HG03558 (cell line): ENCODE results near the gene BDKRB2.

Source experiments
- ATAC-seq: cut with Tn5 transposase; IDR thresholded peaks from one replicate; pipeline ENCODE4 v1.9.1; 2021; ENCODE audit warnings: moderate number of reproducible peaks; ENCODE audit not compliant: unreplicated experiment; ENCODE audit errors: extremely low read depth

BDKRB2 gene

DNA sequence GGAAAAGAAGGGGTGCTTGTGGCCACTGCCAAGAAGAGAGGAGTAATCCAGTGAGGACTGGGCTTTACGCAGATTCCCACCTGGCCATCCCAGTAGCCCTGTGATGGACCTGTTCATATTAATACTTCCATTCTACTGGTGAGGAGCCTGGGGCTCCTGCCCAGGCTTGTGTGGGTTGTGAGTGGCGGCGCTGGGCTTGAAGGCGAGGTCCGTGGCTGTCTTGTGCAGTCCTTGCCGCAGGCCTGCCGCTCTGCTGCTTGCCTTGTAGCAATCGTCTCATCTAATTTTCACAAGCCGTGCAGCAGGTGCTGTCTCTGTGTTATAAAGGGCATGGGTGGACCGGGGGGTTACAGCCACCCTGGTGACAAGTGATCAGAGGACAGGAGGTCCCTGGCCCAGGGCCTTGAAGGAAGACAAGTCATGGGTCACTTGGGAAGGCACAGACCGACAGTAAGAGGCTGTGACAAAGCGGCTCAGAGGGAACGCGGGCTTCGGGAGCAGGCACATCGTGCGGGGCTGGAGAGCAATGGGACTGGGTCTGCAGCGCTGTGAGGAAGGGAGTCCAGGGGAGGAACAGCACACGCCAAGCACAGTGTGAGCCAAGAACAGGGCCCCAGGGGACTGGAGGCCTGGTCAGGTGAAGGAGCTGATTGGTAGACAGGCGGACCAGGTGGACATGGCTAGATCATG lies 7.3 kb upstream of the BDKRB2 start:
- no peak for ATAC-seq

DNA sequence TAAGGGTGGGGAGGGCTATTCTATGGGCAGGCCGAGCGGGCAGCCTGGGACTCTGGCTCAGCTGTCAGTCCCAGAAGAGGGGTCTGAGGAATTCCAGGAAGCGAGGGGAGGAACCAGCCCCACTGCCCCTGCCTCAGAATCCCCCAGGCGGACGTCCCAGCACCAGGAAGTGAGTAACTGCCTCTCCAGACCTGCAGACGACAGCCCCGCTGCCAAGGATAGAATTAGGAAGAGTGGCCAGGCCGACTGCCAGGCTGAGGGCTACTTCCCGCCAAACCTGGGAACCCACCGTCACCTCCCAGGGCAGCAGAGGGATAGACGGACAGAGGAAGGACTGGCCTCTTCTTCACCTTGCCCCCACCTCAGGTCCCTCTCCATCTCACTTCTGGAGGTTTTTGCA lies 6.7 kb upstream of the BDKRB2 start:
- ATAC-seq = no peak

DNA sequence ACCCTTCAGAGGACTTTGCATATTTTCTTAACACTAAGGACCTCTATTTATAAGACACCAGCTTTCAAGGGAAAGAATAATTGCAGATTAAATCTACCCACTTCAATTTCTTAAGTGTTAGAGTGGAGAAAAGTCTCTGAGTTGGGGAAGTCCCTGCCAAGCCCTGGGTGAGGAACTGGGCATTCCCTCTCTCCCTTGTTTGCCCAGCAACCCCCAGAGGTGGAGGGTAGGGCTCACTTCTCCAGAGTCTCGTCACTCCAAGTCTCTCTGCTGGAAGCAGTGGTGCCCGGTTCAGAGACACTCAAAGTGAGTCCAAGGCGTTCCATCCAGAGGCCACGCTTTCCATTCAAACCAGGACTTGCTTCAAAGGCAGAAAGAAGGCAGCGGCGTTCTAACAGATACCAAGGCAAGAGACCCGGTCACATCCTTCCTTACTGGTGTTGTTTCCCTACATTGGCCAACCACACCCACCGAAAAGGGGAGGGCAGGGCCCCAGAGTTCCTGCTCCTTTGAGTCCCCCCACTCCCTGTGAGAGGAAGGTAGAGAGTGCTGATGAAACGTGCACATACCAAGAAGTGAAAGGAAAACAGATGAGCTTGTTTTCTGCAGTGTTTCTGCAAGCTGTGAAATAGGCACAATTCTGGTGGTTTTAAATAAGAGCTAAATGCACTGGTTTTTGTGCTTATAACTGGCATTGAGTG lies 6.1 kb upstream of the BDKRB2 start:
- ATAC-seq = no peak

DNA sequence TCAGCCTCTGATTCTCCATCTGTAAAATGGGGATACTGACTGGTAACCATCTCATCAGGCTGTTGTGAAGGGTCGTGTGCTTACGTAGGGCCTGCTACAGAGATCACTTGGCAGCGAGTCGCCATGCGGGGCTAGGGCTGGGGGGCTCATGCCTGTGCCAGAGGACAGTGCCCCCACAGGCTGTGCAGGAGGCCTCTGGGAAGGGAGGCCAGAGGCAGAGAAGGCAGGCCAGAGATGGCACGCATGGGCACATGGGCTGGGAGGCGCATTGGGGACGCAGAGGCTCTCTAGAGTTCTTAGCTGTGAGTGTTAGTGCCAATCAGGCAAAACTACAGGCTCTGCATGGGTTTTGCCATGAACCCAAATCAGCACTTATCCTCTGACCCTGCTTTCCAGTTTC lies 3.5 kb upstream of the BDKRB2 start:
- no peak for ATAC-seq

DNA sequence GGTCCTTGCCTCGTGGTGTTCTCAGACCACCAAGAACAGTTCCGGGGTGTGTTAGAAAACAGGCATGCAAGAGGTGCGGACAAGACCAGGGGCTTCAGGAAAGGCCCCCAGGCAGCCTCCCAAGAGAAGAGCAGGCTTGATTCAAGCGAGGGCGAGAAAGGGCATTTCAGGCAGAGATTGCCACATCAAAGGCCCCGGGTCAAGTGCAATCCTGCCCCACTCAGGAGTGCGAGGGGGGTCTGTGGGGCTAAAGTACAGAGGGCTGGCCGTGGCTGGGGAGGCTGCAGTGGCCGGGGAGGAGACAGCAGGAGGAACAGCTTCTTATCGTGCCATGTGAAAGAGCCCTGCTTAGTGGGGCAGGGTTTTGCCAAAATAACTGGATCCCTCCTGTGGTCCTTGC lies 2.7 kb upstream of the BDKRB2 start:
- ATAC-seq = no peak

DNA sequence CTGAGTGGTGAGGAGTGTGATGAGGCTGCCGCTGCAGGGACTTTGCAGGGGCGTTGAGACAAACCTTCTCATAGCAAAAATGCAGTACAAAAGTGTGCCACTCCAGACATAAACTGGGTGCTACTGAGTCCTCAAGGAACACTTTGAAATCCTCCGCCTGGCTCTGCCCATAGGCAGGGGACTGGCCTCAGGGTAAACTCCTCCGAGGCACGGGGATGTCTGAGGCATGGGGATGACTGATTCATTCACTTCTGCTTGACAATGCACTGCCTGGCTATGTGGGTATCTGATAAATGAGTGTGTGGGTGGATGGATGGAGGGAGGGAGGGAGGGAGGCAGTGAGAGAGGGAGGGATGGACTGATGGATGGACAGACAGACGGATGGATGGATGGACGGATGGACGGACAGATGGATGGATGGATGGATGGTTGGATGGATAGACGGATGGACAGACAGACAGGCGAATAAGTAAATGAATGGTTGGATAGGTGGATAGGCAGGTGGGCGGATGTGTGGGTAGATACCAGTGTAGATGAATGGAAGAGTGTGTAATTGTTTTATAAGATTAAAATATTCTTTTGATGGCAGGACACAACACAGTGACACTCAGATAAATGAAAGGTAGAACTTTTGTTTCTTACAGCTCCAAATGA lies 2.1 kb upstream of the BDKRB2 start:
- no peak for ATAC-seq

DNA sequence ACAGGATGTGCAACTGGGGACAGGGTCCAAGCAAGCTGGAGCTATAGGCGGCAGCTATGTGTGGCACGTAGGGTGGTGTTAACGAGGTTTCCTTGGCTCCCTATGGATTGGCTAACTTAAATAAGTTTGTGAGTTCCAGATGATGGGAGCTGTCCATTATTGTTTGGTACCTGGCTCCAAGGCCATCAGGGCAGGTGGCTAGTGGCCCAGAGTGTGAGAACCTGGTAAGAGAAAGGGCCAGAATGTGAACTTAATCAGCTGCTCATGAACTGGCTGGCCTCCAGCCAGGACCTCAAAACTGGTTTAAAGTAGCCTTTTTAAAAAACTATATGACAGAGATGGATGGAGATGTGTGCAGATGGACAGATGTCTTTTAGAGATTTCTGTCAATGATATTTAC lies 1.5 kb upstream of the BDKRB2 start:
- ATAC-seq = no peak

DNA sequence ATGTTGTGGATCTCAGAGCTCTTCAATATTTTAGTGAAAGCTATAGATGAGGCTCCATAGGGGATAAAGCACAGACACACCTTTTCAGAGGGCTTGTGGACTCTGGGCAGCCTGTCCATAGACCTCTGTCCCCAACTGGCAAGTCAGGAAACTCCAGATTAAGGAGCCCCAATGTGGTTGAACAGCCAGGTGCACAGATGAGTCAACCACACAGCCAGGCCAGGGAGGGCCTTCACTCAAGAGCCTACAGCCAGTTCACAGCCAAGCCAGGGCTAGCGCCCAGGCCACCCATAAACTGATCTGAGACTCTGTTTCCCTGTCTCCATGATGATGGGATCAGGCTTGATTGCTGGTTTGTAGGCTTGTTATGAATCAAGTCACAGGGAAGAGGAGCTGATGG lies 1.0 kb upstream of the BDKRB2 start:
- ATAC-seq = no peak

DNA sequence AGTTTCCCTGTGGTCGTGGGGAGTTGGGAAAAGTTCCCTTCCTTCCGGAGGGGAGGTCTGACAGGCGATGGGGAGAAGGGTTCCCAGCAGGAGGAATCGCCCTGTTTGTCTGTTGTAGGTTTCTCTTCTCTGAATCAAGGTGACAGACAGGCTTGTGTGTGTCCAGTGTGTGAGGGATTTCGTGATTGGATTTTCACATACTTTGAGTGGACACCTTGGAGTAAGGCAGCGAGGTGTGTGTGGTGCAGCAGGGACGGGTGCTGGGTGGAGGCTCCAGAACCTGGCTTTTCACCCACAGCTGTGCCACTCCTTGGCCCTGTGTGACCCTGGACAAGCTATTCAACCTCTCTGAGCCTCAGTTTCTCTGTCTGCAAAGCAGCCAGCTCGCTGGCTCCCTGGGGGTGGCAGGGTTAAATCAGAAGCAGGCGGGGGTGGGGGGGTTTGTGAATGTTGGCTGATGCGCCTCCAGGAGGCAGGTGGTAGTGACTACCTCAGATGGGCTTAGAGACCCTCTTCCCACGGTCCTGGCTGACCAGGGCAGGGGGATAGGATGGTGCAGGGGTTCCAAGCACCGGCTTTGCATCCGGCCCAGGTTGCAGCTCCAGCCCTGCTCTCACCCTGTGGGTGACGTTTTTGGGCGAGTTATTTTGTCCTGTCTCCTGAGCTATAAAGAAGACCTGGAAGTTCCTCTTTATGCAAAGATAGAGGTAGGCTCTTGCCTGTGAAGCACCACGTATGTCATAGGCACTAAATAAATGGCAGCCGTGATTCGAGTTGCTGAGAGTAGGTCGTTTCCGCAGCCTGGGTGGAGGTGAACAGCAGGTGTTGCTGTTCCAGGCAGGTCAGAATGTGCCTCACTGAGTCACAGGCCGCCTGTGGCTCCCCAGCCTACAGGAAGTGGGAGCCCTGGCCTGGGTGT lies 679 bp downstream of the BDKRB2 start:
- no peak for ATAC-seq

DNA sequence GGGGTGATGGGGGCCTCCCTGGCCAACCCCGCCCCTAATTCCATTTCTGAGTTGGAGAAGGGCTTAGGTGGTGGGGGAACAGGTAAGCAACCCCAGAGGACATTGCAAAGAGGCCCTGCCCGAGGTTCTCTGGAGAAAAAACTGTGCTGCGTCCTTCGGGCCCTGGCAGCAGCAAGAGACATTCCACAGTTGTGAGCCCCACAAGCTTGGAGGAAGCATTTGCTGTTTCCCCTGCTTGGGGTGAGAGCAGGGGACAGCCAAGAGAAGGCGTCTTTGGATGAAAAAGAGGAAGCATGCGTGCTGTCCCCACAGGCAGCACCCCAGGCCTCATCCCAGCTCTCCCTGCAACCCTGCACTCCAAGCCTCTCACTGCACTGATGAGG lies 1.3 kb downstream of the BDKRB2 start:
- ATAC-seq = no peak

DNA sequence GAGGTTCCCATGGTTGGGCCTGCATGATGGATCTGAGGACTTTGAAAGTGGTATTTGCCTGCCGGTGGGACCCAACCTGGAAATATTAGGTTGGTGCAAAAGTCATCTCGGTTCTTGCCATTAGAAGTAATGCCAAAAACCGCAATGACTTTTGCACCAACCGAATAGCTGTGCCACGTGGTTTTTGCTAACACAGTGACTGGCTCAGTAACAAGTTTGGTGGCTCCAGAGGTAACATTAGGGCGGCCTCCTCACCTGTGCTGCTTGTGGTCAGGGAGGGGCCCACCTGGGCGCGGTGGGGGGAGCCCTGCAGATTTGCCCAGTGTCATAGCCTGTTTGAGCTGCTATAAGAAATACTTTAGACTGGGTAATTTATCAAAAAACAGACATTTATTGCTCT lies 1.8 kb downstream of the BDKRB2 start:
- no peak for ATAC-seq

DNA sequence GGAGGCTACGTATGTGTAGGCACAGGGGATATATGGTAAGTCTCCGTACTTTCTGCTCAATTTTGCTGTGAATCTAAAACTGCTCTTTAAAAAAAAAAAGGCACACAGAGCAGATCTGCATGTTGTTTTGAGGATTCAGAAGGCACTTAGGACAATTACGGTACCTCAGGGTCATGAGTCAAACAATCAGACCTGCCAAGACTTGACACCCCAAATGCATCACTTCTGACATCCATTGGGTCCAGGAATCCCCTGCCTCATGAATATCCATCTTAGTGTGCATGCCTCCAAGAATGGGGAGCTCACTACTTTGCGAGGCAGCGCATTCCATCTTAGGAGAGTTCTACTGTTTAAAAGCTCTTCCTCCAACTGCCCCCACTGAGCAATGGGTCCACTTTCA lies 3.0 kb downstream of the BDKRB2 start:
- ATAC-seq = no peak

DNA sequence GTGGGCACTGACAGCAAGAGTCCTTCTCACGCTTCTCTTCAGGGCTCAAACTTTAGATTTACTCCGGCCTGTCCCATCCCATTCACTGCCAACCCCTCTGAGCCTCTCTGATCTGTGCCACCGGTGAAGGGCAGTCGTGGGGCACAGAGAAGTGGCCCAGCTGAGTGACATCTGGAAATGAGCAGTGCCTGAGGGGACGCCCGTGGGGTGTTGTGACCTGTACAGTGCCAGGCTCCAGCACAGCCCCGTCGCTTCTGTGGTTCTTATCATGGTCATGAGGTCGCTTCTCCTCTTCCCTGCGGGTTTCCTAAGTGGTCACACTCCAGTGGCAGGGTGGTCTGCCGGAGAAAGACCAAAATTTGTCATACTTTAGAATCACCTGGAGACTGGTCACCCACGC lies 4.1 kb downstream of the BDKRB2 start:
- no peak for ATAC-seq

DNA sequence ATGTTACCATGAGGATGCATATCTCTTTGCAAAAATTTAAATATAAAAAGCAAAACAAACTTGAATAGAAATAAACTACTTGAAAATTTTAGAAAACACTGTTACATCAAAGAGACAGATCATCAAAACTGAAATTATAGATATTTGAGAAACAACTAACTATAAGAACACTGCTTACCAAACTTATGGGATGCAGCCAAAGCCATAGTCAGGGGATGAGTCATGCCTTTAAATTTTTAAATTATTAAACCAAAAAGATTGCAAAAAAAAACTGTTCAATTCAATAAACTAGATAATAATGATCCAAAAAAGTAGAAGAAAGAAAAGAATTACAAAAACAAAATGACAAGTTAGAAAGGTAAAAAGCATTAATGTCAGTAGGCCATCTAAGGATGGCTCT lies 7.5 kb downstream of the BDKRB2 start:
- ATAC-seq = no peak

DNA sequence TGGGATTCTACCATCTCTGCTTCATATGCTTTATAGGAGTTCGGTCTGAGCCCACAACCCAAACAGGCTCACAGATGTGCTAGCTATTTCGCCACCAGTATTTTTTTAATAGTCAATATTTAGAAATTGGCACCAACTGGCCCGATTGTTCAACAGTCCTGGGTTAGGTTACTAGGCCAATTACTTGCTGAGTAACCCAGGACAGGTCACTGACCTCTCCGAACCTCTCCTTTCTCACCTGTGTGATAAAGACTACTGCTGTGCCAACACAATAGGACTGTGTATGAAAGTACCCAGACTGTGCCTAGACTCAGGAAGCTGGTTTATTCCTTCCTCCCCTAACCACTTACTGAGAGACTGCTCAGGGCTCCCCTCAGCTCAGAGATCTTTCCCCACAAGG lies 8.3 kb downstream of the BDKRB2 start:
- no peak for ATAC-seq

DNA sequence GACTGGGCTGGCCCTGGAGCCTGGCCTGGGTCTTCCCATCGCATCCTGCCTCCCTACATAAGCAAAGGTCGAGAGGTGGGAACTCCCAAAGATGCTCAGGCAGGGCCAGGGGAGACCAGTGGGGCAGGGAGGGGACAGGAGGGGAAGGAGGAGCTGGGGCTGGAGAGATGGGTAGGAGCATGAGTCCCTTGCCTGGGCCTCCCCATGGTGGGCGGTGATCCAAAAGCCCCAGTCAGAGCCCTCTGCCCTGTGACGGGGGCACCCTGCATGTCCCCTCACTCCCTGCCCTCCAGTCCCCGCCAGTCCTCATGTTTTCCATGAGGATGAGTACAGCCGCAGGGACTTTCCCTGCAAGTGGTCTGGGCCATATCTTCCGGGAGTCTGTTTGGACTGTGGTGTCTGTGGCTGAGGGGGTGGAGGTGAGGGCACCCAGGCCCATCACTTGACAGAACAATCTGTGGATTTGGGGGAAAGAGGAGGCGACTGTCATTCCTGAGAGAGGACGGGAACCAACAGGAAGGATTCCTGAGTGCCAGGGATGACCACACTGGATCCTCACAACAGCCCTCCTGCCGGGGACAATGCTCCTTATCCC lies 9.3 kb downstream of the BDKRB2 start:
- no peak for ATAC-seq

DNA sequence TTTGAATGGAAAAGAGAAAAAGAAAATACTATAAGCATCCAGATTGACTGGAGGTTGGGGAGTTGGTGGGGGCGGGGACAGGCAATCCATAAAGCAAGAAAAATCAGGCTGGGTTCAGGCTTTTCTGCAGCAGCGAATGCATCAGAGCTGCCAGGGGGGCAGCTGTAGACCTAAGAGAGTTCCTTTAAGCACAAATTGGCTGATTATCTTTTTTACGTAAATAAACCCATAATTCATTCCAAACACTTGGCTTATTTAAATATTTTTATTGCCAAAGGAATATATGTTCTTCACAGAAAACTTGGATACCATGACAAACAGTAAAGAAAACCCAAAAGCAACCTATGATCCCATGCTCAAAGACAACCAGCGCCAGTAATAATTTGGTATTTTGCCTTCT lies 10.2 kb downstream of the BDKRB2 start:
- no peak for ATAC-seq

DNA sequence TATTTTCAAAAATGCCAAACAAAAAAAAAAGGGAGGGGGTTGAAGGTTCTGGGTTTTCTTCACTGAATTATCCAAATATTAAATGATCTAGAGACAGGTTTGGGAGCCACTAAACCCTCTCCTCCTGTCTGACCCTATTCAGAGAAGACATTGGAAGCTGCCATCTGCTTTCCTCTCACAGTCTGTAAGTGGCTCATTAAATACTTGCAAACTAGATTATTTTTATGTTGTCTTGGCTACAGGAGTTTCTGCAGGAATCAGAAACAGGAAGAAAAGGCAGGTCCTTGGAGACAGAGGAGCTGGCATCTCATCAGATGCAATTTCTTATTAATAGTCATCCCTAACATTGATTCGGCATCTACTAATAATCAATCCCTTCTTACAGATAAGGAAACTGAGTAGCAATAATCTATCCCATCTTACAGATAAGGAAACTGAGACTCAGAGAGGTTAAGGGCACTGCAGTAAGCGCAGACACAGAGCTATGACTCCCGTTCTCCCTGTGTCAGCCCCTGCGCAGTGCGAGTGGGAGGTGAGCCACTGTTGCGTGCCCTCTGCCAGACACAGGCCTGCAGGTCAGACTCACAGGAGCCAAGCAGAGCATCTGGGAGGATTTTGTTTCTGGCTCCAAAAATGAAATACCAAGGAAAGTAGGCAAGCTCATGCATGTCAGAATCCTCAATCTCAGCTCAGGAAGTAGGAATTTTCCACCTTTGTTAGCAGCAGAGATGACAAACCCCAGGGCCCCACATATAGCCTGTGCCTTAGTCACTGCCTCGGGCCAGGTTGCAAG lies 11.0 kb downstream of the BDKRB2 start:
- no peak for ATAC-seq

DNA sequence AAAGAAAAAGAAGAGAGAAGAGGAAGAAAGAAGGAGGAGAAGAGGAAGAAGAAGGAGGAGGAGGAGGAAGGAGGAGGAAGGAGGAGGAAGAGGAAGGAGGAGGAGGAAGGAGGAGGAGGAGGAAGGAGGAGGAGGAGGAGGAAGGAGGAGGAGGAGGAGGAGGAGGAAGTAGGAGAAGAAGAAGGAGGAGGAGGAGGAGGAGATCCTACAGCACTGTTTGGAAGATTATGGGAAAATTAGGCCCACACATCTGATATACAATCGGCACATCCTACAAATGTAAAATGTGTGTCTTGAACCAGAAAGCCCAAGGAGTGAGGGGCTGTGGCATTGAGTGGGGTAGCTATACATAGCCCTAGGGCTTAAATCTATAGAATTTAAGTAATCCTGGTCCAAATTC lies 12.0 kb downstream of the BDKRB2 start:
- no peak for ATAC-seq
